Limb (tissue), 2 donors: ENCODE data around the gene FGFBP3.

Source experiments
- DNase-seq, 2 donors: peaks; one replicate each; pipeline ENCODE4 v3.0.0-alpha.2; 2016; ENCODE audit errors: extremely low spot score in 2 of 2

Gene FGFBP3

GRCh38 chr10:91856637-91857036 lies 52.6 kb downstream of the FGFBP3 start:
- DNase-seq = no peak
